HG03066 (cell line): ENCODE data around the gene DCBLD1.

Experiments
- ATAC-seq: cut with Tn5 transposase; IDR thresholded peaks from one replicate; pipeline ENCODE4 v1.9.1; 2021; ENCODE audit warnings: low read depth; ENCODE audit not compliant: unreplicated experiment

Gene DCBLD1

DNA sequence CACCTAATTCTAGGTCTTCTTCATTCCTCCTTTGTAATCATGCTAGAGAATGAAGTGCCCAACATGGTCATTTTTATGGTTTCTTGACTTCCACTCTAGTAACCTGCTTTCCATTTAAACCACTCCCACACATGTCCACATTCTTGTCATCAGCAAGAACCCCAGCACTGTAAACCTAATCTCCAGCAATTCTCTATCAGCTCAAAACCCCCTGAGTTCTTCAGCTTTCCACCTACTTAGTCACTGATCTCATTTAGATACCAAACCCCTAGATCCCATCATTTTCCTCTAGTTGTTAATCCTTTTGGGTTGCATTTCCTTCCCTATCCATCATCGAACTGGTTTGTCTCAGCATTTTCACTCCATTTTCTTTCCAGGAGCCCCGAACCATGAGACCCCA lies 70.1 kb downstream of the DCBLD1 start:
- no peak for ATAC-seq

DNA sequence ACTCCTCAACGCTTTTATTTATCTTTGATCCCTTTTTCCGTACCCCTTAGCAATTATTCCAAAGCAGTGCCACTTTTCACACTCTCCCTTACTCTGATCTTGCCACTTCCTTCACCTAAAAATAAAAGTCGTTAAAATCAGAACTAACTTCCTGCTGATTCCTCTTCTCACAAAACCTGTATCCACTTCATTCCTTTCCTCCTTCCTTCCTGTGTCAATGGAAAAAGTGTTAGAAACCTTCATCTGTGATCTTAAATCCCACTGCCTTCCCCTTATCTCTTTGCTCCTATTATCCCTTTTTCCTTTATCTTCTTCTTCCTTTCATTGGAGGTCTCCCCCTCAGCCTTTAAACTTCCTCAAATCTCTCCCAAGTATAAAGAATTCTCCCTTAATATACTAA lies 70.7 kb downstream of the DCBLD1 start:
- no peak for ATAC-seq

DNA sequence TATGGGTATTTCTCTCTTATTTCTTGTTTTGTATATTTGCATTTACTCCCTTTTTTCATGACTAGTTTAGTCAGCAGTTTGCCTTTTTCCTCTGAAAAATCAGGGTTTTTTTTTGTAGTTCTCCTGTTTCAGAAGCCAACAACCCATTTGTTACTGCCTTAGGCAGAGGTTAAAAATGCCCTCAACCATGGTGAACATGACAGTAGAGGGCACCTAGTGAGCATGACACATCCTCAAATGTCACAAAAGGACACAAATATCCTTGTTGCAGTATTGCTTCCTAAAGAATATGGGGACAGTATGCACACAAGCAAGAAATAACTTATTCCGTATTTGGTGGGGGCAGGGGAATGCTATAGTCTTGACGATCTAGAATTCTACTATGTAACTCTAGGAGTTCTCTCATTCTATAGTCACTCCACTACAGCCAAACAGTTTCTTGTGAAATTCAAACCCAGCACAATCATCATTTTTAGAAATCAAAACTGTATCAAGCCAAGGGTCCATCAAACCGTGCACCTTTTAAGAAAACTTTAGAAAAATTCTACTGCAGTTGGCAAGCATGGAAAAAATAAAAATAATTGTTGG lies 72.9 kb downstream of the DCBLD1 start:
- ATAC-seq: no peak

DNA sequence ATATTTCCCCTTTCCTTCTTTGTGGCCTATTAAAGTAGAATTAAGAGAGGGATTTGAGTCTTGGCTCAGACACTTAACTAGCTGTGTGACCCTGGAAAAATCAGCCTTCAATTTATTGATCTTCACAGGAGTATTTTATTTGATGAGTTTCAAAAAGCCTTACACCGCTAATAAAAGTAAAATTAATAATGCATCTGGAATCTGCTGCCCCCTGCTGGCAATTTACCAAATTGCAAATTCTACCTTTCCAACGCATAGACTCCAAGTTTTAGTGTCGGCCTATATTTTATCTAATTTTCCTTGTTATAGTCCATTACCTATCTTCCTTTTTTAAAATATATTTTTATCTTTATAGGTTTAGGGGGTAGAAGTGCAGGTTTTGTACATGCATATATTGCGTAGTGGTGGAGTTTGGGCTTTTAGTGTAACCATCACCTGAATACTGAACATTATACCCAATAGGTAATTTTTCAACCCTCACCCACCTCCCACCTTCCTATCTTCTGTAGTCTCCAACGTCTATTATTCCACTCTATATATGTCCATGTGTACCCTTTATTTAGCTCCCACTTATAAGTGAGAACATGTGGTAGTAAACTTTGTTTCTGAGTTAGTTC lies 73.5 kb downstream of the DCBLD1 start:
- no peak for ATAC-seq

DNA sequence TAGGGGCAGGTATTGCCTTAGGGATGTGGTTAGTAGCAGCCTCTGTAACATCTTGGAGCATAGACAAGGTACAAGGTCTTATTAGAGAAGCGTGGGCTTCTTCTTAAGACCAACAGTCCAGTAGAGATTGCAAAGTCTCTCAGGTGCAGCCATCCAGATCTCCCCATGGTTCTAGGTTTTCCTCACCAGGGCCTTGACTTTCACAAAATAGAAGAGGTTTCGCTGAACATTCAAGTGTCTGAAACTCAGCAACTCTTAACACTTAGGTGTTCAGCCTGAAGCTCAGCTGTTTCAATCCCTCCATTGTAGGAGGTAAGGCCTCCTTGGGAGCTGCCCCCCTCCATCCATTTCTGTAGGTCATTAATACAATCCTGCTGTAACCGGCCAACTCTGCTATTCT lies 75.5 kb downstream of the DCBLD1 start:
- ATAC-seq: no peak

DNA sequence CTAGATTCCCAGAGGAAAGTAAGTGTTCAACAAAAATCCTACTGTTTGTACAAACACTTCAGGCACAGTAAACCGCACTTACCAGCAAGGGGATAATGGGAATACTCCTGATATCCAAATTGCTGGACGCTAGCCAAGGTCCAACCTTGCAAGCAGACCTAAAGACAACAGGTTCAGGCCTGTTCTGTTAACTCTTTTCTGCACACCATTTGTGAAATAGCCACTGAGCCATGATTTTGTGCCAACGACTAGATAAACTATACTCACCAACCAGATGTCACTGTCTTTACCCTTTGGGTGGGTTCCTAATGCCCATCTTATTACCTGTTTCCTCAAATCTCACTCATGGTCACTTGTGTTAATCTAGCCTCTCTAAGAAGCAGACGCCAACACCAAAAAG lies 76.3 kb downstream of the DCBLD1 start:
- no peak for ATAC-seq

DNA sequence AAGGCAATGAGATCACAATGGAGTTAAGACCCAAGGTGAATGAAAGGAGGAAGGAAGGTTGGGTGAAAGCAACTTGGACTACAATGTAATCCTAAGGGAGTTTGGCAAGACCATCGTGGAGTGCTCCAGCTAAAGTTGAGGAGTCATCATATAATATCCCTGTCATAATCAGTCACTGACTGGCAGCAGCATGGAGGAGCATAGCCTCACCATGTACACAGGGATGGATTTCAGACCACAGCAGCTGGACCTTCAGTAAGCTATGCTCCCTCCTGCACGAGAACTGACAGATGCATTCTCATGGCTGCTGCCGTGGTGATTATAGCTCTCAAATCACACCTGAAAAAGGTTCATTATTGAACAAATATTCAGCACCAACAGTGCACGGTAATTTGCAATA lies 76.8 kb downstream of the DCBLD1 start:
- no peak for ATAC-seq

DNA sequence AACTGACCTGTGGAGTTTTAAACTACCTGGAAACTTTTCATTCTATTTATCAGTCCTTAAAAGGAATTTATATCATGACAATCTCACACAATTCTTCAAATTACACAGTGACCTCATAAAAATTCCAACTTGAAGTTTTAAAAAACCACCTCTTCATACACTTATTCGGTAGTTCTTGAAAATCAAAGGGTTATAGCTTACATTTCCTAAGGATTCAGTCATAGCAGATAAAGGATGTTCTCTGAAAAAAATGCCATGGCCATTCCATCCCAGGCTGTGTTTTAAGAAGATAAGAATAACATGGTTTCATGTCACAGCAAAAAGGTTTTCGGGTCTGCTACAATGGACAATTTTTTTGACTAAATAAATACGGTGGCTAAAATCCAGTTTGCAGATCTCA lies 78.7 kb downstream of the DCBLD1 start:
- ATAC-seq: no peak

DNA sequence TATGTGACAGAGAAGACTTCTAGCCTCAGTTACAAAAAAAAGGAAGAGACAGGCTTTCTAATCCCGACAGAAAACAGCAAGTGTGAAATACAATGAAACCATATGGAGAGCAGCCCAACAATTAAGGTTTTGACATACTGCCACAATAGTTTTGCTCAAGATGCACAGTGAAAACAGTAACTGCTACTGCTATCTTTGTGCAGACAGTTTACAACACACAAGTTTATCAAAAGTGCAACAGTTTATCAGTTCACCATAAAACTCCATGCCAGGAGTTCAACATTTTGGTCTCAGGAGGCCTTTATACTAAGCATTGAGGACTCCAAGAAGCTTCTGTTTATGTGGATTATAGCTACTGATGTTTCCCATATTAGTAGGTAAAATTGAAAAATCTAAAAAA lies 82.2 kb downstream of the DCBLD1 start:
- ATAC-seq: no peak

DNA sequence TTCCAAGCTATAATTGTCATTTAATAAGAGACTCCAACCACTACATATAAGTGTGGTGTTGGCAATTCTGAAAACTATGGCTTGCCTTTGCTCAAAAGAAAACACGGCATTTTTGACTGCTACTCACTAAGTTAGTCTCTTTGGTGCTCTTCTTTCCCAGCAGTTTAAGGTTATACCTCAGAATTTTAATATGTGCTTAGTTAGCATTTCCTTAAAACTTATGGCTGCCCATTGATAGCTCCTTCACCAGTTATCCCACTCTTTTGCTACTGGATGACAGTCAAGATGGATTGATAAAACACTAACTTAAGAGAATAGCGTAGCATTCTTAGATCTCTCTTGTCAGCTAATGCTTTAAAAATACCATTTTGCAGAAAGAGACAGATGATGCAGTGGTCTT lies 85.8 kb downstream of the DCBLD1 start:
- no peak for ATAC-seq

DNA sequence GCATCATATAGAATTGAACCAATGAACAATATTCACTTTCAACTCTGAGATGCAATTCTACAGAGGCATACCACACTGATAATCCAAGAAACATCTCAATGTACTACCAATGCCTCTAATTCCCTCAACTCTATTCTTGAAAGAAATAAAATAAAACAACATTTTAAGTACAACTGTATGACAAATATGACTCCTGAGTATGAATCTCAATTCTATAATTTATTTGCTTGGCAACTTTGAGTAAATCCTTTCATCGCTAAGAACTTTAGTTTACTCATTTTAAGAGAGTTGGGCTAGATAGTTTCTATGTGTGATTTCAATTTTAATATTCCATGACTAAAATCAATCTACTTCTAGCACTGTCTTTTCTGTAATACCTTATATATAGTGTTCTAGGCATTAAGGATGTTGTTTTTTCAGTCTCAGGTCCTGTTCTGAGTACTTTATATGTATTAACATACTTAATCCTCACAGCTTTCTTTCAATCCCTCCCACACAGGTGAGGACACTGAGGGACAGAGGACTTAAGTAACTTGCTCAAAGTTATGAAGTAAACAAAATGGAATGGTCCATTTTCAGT lies 86.4 kb downstream of the DCBLD1 start:
- no peak for ATAC-seq

DNA sequence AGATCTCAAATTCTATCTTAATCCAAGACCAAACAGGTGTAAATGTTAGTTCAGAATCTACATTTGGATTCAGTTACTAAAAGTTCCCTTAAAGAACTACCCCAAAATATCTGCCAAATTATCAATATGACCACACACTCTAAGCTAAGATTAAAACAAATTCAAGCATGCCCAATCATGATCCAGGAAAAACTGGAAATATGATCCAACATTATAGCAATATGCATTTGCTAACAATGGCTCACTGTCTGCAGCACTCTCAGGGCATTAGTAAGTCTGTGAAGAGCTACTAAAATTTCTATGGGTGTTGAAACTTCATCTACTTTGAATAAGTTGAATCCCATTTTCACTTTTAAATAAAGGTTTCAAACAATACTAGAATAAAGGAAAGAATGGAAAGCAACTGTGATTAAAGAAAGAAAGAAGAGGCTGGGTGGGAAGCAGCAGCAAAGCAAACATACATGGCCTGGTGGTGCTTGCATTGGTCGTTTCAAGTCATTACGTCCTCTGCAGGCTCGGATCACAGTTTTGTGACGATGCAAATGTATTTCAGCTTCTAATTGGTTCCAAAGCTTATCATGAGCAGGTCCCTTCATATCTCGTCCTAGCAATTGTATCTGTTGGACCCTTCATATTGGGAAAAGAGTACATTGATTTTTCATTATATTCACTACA lies 90.7 kb downstream of the DCBLD1 start:
- ATAC-seq: no peak

DNA sequence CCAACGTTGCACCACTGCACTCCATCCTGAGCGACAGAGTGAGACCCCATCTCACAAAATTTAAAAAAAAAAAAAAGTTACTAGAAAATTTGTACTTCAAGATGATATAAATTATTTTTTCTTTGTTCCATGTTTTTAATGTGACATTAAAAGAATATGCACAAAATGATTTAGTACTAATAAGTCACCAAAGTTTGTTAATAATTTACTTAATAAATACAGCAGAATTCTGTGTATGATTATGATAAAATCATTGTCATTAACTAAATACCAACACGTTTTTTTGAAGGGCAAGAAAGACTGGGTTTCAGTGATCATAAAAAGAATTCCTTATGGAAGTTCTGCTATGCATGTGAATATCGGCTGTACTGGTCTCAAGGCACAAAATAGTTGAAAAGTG lies 91.7 kb downstream of the DCBLD1 start:
- ATAC-seq: no peak

DNA sequence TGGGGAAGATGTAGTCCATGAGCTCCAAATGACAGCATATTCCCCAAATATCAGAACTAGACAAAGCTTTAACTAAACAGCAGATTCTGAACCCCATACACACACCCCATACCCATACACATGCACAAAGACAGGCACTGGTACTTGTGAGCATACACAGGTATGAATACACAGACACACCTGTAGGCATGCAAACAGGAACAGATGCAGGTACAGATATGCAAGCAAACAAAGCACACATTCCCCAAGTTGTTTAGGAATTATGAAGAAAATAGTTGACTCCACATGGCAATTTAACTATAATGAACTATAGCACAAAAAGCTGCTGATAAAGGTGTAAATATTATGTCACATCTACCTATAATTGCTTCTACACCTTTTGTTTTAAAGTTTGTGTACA lies 103.2 kb downstream of the DCBLD1 start:
- no peak for ATAC-seq

DNA sequence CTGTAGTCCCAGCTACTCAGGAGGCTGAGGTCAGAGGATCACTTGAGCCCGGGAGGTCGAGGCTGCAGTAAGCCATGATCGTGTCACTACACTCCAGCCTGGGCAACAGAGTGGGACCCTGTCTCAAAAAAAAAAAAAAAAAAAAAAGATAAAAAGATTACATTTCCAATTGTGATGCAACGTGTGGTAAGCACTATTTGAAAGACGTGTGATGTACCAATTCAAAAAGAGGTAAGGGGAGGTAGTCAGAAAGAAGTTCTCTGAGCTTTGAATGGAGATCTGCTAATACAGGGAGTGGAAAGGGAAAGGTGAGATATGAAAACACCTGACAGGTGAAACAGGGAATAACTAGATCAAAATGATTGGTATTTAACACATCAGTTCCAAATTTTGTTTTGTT lies 108.0 kb downstream of the DCBLD1 start:
- ATAC-seq: no peak

DNA sequence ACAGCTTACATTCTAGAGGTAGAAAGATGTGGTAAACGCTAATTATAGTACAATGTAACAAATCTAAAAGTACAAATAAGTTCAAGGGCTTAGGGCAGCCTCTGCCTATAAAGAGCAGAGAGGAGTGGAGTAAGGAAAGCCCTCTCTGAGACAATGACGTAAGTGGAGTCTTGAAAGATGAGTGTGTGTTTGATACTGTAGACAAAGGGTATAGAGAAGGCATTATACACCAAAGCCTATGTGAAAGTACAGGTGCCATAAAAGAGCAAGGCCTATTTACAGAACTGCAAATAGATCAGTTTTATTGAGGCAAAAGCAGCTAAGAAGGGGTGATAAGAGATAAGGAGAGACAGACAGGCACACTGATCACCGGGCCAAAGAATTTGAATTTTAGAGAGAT lies 108.9 kb downstream of the DCBLD1 start:
- ATAC-seq: no peak

DNA sequence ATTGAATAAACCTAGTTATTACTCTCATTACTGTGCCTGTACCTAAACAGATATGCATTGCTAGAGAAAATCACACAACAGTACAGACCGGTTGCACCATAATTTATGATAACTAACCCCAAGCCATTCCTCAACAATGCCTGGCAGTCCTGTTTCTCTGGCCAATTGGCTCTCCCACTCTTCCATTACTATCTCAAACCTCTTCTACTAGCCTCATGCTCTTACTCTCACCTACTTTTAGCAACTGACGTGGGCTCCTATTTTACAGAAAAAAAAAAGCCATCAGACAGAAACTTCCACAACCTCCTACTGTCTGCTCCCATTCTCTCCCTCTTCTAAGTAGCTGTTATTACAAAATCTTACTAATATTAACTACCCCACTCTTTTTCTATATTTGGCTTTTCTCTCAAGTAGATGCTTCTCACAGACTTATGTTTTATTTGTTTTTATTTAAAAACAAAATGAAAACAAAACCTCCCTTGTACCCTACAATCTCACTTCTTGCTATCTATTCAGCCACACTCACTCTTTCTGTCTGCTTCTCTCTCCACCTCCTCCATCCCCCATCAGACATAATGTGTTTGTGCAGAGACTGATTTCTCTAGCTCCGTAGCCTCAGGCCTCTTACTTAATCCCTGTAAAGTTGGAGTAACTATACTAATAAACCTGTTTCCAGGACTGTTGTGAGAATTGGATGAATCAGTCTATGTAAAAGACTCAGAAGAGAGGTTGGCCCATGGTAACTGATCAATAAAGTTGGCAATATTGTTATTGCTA lies 110.7 kb downstream of the DCBLD1 start:
- no peak for ATAC-seq

DNA sequence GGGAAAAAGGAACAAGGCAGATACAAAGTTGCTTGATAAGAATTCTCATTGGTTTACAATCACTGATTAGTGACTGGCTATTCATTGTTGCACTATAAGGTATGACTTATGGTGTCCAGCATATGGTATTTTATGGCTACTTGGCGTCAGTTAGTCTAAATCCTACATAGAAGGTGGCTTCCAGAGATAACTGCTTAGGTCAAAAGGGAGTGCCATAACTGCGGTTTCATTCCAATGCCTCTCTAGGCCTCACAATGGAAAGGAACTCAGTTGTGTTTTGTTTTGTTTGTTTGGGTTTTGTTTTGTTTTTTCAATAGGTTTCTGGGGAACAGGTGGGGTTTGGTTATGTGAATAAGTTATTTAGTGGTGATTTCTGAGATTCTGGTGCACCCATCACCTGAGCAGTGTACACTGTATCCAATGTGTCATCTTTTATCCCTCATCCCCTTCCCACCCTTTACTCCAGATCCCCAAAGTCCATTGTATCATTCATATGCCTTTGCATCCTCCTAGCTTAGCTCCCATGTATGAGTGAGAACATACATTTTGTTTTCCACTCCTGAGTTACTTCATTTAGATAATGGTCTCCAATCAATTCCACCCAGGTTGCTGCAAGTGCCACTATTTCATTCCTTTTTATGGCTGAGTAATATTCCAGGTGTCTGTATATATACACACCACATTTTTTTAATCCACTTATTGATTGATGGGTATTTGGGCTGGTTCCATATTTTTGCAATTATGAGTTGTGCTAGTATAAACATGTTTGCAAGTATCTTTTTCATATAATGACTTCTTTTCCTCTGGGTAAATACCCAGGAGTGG lies 112.8 kb downstream of the DCBLD1 start:
- no peak for ATAC-seq

DNA sequence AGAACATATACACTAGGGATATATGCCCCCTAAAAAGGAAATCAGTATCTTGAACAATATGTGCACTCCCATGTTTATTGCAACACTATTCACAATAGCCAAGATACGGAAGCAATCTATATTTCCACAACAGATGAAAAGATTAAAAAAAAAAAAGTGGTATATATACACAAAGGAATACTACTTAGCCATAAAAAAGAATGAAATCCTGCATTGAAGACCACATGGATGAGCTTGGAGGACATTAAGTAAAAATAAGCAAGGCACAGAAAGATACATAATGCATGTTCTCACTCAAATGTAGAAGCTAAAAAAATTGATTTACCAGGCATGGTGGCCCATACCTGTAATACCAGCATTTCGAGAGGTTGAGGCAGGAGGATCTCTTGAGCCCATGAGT lies 115.3 kb downstream of the DCBLD1 start:
- ATAC-seq: no peak
